ENCODE results near the gene EIF4E2. TPM values are rescaled to one million over a fixed set of nuclear protein-coding genes. Genes with fewer than 3 reads are reported as not detected.
A peak's percentile ranks its signal among the peaks of the same experiment; 100 is the strongest.

Gene EIF4E2
- total and polyA plus RNA-seq, 2 of the 13 experiments (the other 11 are each of a cell fraction or from before 2014, with no cell fraction given): 25.0 to 101 TPM

- CTCF ChIA-PET (ENCODE audit: low intra/inter-chr PET ratio, low total read pairs): no interaction called here
- 24% methylated on average over 5 of the region's 11 CpGs for WGBS (ENCODE audit: low lambda C conversion rate)
Observed at GRCh38 chr2:232511336-232511890, 39.1 kb upstream of the EIF4E2 start.

GRCh38 chr2:232512602-232513001 lies 37.9 kb upstream of the EIF4E2 start:
- in situ Hi-C loops (cut with HindIII; ENCODE audit: extremely low pct_ligation_motif_present, low pct_unique_long_range_greater_than_20kb) (no loop called here), intact Hi-C loops (cut with micrococcal nuclease; ENCODE audit: unreplicated experiment) (no loop called here)
- ATAC-seq (no peak), FAIRE-seq (no peak), DNase-seq (ENCODE audit: low spot score) (no peak)
- ChIA-PET POLR2A (interaction anchor here (1.1 kb wide), 1 partner anchor 38 kb away, joined by 3 read pairs; the partner anchor contains the start of genes EIF4E2 and TIGD1), CTCF (ENCODE audit: low intra/inter-chr PET ratio, low total read pairs) (no interaction called here)
- Histone ChIP-seq H3K9me3 (ENCODE audit: low read length) (no peaks in the 10 kb centered on the region), H4K20me1 (ENCODE audit: insufficient read depth, low read length) (no peaks in the 10 kb centered on the region; the same call in 1 of the 2 replicates), H2AFZ (ENCODE audit: low read length) (no peak overlapping the region), H3K36me3 (replicated peaks in 1 of 2; ENCODE audit: control insufficient read depth in 1 of 2, insufficient read depth in 2 of 2, low read length in 2 of 2) (no peaks in the 10 kb centered on the region), H3K4me1 (ENCODE audit: insufficient read depth, low read length) (no peaks in the 10 kb centered on the region), H3K27me3 (ENCODE audit: control insufficient read depth in 1 of 2, insufficient read depth in 2 of 2, low read length in 2 of 2) (peaks cover 14 to 59% of the 10 kb centered on the region in 2 experiments), H3K79me2 (ENCODE audit: insufficient read depth, low read length) (no peaks in the 10 kb centered on the region), H3K27ac (ENCODE audit: extremely low read length, insufficient read depth, low read length) (no peak overlapping the region), H3K4me2 (ENCODE audit: low read depth, low read length) (no peak overlapping the region), H3K9ac (ENCODE audit: insufficient read depth, low read depth, low read length) (no peak overlapping the region), H3K4me3 (replicated peaks in 1 of 3; ENCODE audit: insufficient read depth in 1 of 3, low read depth in 2 of 3, low read length in 3 of 3) (no peak overlapping the region)
- 46% methylated on average over 10 of the region's 10 CpGs for WGBS (ENCODE audit: low lambda C conversion rate)
- TF ChIP-seq DNMT3B (CRISPR knock-in tag; conservative IDR thresholded peaks at IDR 0.05): no peak
- no peak for TF ChIP-seq TCF12 (IDR thresholded peaks at IDR 0.05)
- TF ChIP-seq TCF12 (CRISPR knock-in tag; IDR thresholded peaks at IDR 0.05): no peak
- TF ChIP-seq TARDBP (CRISPR knock-in tag; IDR thresholded peaks at IDR 0.05): no peak
- no peak for TF ChIP-seq ZNF792 (CRISPR knock-in tag; IDR thresholded peaks at IDR 0.05)
- TF ChIP-seq MYC (CRISPR knock-in tag; IDR thresholded peaks at IDR 0.05; ENCODE audit: borderline replicate concordance): no peak
- TF ChIP-seq ZNF883 (CRISPR knock-in tag; IDR thresholded peaks at IDR 0.05; ENCODE audit: not compliant biosample characterization): peak; percentile 20
- no peak for TF ChIP-seq ETV6 (CRISPR knock-in tag; conservative IDR thresholded peaks at IDR 0.05)
- no peak for TF ChIP-seq WIZ (CRISPR knock-in tag; IDR thresholded peaks at IDR 0.05)
- BruUV-seq (replicated peaks): no TSS peak

More at GRCh38 chr2:232511336-232511890, 39.1 kb upstream of the EIF4E2 start:
- H4K20me1 ChIP-seq (ENCODE audit: insufficient read depth, low read length): no peaks in the 10 kb centered on the region
- H3K36me3 ChIP-seq (replicated peaks in 1 of 2; ENCODE audit: control insufficient read depth in 1 of 2, insufficient read depth in 2 of 2, low read length in 2 of 2): no peaks in the 10 kb centered on the region
- no peak for TF ChIP-seq ZNF205 (CRISPR knock-in tag; IDR thresholded peaks at IDR 0.05)
- TF ChIP-seq SOX5 (CRISPR knock-in tag; IDR thresholded peaks at IDR 0.05; ENCODE audit: borderline replicate concordance): no peak
- no peak overlapping the region for H3K9ac ChIP-seq (ENCODE audit: insufficient read depth, low read depth, low read length)
- no peak overlapping the region for H3K27ac ChIP-seq (ENCODE audit: extremely low read length, insufficient read depth, low read length)
- no peak overlapping the region for H2AFZ ChIP-seq (ENCODE audit: low read length)
- no peaks in the 10 kb centered on the region for H3K9me3 ChIP-seq (ENCODE audit: low read length)
- no TSS peak for BruUV-seq (replicated peaks)
- FAIRE-seq (no peak), ATAC-seq (peak; percentile 22; the same call in 2 of the 3 replicates), DNase-seq (ENCODE audit: low spot score) (no peak)
- no peak overlapping the region for H3K4me2 ChIP-seq (ENCODE audit: low read depth, low read length)
- H3K4me1 ChIP-seq (ENCODE audit: insufficient read depth, low read length): no peaks in the 10 kb centered on the region
- in situ Hi-C loops (cut with HindIII; ENCODE audit: extremely low pct_ligation_motif_present, low pct_unique_long_range_greater_than_20kb): no loop called here
- no peak overlapping the region for H3K4me3 ChIP-seq (replicated peaks in 1 of 3; ENCODE audit: insufficient read depth in 1 of 3, low read depth in 2 of 3, low read length in 3 of 3)
- peaks cover 14 to 62% of the 10 kb centered on the region in 2 experiments for H3K27me3 ChIP-seq (ENCODE audit: control insufficient read depth in 1 of 2, insufficient read depth in 2 of 2, low read length in 2 of 2)
- H3K79me2 ChIP-seq (ENCODE audit: insufficient read depth, low read length): no peaks in the 10 kb centered on the region
- intact Hi-C loops (cut with micrococcal nuclease; ENCODE audit: unreplicated experiment): no loop called here
- POLR2A ChIA-PET: interaction anchor here (1.1 kb wide), 1 partner anchor 39 kb away, joined by 3 read pairs; the partner anchor contains the start of genes EIF4E2 and TIGD1

All from HepG2 (cell line).